SK-N-SH (cell line): ENCODE results near the gene MXRA8.

Source experiments
- CTCF ChIP-seq: fragments of 200-600 bp; sonication (generic); IDR thresholded peaks from 2 replicates; pipeline ENCODE4 v1.6.1; 2017; ENCODE audit warnings: antibody characterized with exemption, mild to moderate bottlenecking, moderate library complexity
- GATA2 ChIP-seq: sonication (generic); formaldehyde crosslinking; IDR thresholded peaks from 2 replicates; pipeline ENCODE4 v1.5.0; 2020; ENCODE audit warnings: mild to moderate bottlenecking, missing genetic modification reagents
- JUND ChIP-seq: IDR thresholded peaks from 2 replicates; pipeline ENCODE4 v1.4.0; 2012
- NRF1 ChIP-seq: IDR thresholded peaks from 2 replicates; pipeline ENCODE4 v1.6.1; 2012; ENCODE audit warnings: low read depth, mild to moderate bottlenecking, low read length
- PBX3 ChIP-seq: IDR thresholded peaks from 2 replicates; pipeline ENCODE4; 2012
- POLR2AphosphoS5 ChIP-seq: IDR thresholded peaks from 2 replicates; pipeline ENCODE4 v1.6.1; 2012; ENCODE audit warnings: low read depth, low read length
- SIN3A ChIP-seq: IDR thresholded peaks from 2 replicates; pipeline ENCODE4 v1.6.1; 2012; ENCODE audit warnings: low read depth, mild to moderate bottlenecking, low read length, moderate library complexity, borderline replicate concordance
- SMC3 ChIP-seq: IDR thresholded peaks from 2 replicates; pipeline ENCODE4 v1.6.1; 2012; ENCODE audit warnings: low read depth, low read length, improper control_type of control experiment
- USF1 ChIP-seq: IDR thresholded peaks from 2 replicates; pipeline ENCODE4 v1.4.0; 2012; ENCODE audit warnings: low read depth, borderline replicate concordance

- TF ChIP-seq PBX3: no peak
- no peak for TF ChIP-seq POLR2AphosphoS5
- no peak for TF ChIP-seq CTCF
- TF ChIP-seq NRF1: no peak
- TF ChIP-seq USF1: no peak
- no peak for TF ChIP-seq SIN3A
- TF ChIP-seq SMC3: no peak
- no peak for TF ChIP-seq JUND
- no peak for TF ChIP-seq GATA2 (CRISPR knock-in tag)
These were observed 37.5 kb downstream of the MXRA8 start for GRCh38 chr1:1320666-1321448.
